ENCODE data around the gene RNASEL.
A peak's percentile ranks its signal among the peaks of the same experiment; 100 is the strongest.
"Not testable (repeated sequence)": the region's sequence is repeated elsewhere in the genome, so short reads cannot be mapped to it uniquely, and the experiment has no call there.

RNASEL gene, protein sequence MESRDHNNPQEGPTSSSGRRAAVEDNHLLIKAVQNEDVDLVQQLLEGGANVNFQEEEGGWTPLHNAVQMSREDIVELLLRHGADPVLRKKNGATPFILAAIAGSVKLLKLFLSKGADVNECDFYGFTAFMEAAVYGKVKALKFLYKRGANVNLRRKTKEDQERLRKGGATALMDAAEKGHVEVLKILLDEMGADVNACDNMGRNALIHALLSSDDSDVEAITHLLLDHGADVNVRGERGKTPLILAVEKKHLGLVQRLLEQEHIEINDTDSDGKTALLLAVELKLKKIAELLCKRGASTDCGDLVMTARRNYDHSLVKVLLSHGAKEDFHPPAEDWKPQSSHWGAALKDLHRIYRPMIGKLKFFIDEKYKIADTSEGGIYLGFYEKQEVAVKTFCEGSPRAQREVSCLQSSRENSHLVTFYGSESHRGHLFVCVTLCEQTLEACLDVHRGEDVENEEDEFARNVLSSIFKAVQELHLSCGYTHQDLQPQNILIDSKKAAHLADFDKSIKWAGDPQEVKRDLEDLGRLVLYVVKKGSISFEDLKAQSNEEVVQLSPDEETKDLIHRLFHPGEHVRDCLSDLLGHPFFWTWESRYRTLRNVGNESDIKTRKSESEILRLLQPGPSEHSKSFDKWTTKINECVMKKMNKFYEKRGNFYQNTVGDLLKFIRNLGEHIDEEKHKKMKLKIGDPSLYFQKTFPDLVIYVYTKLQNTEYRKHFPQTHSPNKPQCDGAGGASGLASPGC

GRCh38 chr1:182588500-182589396 lies at the start of gene RNASEL:
TSS of gene RNASEL (minus strand) at chr1:182589256. CDS start at chr1:182586806, 2,450 bp downstream.
- no peak for FAIRE-seq
- TF ChIP-seq, protein P1, sequence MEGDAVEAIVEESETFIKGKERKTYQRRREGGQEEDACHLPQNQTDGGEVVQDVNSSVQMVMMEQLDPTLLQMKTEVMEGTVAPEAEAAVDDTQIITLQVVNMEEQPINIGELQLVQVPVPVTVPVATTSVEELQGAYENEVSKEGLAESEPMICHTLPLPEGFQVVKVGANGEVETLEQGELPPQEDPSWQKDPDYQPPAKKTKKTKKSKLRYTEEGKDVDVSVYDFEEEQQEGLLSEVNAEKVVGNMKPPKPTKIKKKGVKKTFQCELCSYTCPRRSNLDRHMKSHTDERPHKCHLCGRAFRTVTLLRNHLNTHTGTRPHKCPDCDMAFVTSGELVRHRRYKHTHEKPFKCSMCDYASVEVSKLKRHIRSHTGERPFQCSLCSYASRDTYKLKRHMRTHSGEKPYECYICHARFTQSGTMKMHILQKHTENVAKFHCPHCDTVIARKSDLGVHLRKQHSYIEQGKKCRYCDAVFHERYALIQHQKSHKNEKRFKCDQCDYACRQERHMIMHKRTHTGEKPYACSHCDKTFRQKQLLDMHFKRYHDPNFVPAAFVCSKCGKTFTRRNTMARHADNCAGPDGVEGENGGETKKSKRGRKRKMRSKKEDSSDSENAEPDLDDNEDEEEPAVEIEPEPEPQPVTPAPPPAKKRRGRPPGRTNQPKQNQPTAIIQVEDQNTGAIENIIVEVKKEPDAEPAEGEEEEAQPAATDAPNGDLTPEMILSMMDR (IDR thresholded peaks at IDR 0.05; ENCODE audit: insufficient read depth, missing control alignments), result no peak
- no peak for DNase-seq (ENCODE audit: insufficient read length, low spot score)

DNA sequence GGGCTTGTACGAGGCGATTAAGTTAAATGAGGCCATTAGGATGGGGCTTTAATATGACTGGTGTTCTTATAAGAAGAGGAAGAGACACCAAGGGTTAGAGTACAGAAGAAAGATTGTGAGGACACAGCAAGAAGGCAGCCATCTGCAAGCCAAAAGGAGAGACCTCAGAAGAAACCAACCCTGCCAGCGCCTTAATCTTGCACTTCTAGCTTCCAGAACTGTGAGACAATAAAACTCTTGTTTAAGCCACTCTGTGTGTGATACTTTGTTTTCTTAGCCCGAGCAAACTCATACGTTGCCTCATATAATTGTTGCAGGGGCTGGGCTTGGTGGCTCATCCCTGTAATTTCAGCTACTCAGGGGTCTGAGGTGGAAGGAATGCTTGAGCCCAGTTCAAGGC lies 48.7 kb upstream of the RNASEL start:
- FAIRE-seq (peak; percentile 77), DNase-seq (ENCODE audit: insufficient read length, low spot score) (no peak)
- TF ChIP-seq, protein P1 (IDR thresholded peaks at IDR 0.05; ENCODE audit: insufficient read depth, missing control alignments), result no peak

- peak; percentile 25 for FAIRE-seq
- TF ChIP-seq, protein P1 (IDR thresholded peaks at IDR 0.05; ENCODE audit: insufficient read depth, missing control alignments), result no peak
Measured at GRCh38 chr1:182635871-182636270, 46.8 kb upstream of the RNASEL start.

DNA sequence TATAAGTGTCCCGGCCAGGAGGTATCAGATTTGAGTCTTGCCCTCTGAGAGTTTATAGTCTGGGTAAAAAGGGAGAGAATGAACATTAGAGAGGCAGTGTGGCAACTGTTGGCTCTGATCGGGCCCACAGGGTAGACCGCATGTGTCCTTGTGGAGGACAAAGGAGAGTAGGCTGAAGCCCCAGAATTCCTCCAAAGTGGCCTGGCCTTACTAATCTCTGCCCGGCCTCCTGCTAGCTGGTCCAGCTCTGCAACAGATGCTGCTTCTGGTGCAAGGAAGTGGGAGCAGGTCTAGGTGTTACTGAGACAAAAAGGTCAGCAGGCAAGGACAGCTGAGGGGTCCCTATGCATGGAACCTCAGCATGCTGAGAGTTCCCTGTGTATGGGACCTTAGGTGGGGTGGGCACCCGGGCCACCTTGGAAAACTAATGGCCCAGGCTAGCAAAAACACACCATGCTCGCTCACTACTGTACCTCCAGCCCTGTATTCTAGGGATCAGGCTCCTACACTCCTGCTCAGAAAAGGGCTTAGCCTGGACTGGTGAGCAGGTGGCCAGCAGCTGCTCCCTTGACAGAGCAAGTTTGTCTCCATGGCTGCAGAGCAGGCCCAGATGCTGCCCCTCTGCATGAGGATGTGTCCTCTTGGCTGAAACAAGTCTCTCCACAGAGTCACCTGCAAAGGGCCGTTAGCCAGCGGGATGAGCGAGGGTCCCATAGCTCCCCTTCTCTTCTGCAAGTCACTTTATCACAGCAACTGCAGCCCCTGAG lies 45.4 kb upstream of the RNASEL start:
- TF ChIP-seq, protein P1 (IDR thresholded peaks at IDR 0.05; ENCODE audit: insufficient read depth, missing control alignments), result no peak
- DNase-seq (ENCODE audit: insufficient read length, low spot score) (no peak), FAIRE-seq (peak; percentile 16)

More at GRCh38 chr1:182635871-182636270, 46.8 kb upstream of the RNASEL start:
- DNase-seq (ENCODE audit: insufficient read length, low spot score), result no peak

DNA sequence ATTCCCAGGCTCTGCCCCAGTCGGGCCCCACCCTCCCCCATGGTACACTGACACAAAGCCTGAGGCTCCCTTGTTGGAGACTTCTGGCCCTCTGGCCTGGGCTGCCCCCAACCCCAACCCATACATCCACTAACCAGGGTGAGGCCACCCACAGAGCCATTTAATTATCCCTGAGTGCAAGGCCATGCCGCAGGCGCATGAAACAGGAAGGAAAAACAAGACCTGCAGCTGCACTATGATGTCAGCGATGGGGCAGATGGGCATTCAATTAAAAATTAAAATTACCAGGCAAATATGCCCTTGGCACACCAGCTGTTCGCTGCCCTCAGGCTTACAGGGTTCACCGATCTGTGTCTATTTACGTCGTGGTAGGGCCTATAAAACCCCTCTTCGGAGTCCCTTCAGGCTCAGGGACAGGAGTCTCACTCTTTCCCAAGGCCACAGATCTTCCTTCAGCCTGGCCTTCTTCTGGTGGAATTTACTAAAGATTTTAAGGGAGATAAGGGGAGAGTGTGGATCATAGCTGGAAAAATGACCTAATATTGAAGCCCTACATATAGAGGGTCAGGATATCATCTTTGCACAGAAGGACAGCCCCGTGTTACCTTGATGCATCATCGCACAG lies 44.7 kb upstream of the RNASEL start:
- DNase-seq (ENCODE audit: insufficient read length, low spot score) (no peak), FAIRE-seq (no peak)
- TF ChIP-seq, protein P1 (IDR thresholded peaks at IDR 0.05; ENCODE audit: insufficient read depth, missing control alignments), result no peak

DNA sequence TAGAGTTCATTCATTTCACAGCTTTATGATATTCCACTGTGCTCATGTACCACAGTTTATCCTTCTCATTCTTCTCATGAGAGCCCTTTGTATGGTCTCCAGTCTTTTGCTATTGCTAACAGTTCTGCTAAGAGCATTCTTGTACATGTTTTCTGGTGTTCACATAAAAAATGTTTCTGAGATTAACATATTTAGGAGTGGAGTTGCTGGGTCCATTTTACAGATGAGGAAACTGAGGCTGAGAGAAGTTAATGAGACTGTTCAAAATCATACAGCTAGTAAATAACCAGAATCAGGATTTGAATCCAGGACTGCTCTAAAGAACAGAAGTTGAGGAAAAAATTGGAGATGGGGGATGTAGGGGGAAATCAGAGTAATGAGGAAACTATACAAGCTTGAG lies 44.0 kb upstream of the RNASEL start:
- DNase-seq (ENCODE audit: insufficient read length, low spot score), result no peak
- no peak for FAIRE-seq
- TF ChIP-seq, protein P1 (IDR thresholded peaks at IDR 0.05; ENCODE audit: insufficient read depth, missing control alignments), result no peak

GRCh38 chr1:182632441-182632857 lies 43.4 kb upstream of the RNASEL start:
- FAIRE-seq; DNase-seq (ENCODE audit: insufficient read length, low spot score): not testable (repeated sequence)
